Esophagus squamous epithelium (tissue), 4 donors: ENCODE measurements around the gene RPS13.

Experiments
- CTCF ChIP-seq, 6 experiments: fragments of 450-650 bp in 4 of 6; fragments of 200-600 bp in 2 of 6; sonication (generic) in 2 of 6; IDR thresholded peaks; one replicate each; pipeline ENCODE4 v1.5.1; 2016 to 2019; ENCODE audit warnings: antibody characterized with exemption in 6 of 6, mild to moderate bottlenecking in 4 of 6, moderate library complexity in 4 of 6
- POLR2A ChIP-seq, 4 donors: fragments of 450-650 bp; IDR thresholded peaks; one replicate each; pipeline ENCODE4 v1.6.1; 2017; ENCODE audit warnings: antibody characterized with exemption in 4 of 4, mild to moderate bottlenecking in 4 of 4, moderate library complexity in 3 of 4

GRCh38 chr11:17075506-17075905 lies 2.0 kb downstream of the RPS13 start:
- TF ChIP-seq CTCF (IDR thresholded peaks at IDR 0.05) (no peak), POLR2A (IDR thresholded peaks at IDR 0.05) (no peak)
